Measurements from ENCODE around the gene C16orf74. TPM values are rescaled to one million over a fixed set of nuclear protein-coding genes. Genes with fewer than 3 reads are reported as not detected.

Gene C16orf74
- total RNA-seq, 4 donors from 2014 or later = 1.5 to 6.2 (median 1.7) TPM; not detected in 1

- TF ChIP-seq CTCF (IDR thresholded peaks at IDR 0.05; ENCODE audit: low read depth) = no peak
These were observed 32.5 kb upstream of the C16orf74 start for GRCh38 chr16:85783441-85783840.

- no peak for TF ChIP-seq CTCF (IDR thresholded peaks at IDR 0.05; ENCODE audit: low read depth)
These were observed 31.6 kb upstream of the C16orf74 start for GRCh38 chr16:85782451-85782850.

- TF ChIP-seq CTCF (IDR thresholded peaks at IDR 0.05; ENCODE audit: low read depth) = no peak
These were observed 30.9 kb upstream of the C16orf74 start for GRCh38 chr16:85781695-85782370.

GRCh38 chr16:85781156-85781555 lies 30.3 kb upstream of the C16orf74 start:
- no peak for TF ChIP-seq CTCF (IDR thresholded peaks at IDR 0.05; ENCODE audit: low read depth)

- no peak for TF ChIP-seq CTCF (IDR thresholded peaks at IDR 0.05; ENCODE audit: low read depth)
These were observed 29.4 kb upstream of the C16orf74 start for GRCh38 chr16:85780281-85780680.

- TF ChIP-seq CTCF (IDR thresholded peaks at IDR 0.05; ENCODE audit: low read depth) = no peak
These were observed 28.0 kb upstream of the C16orf74 start for GRCh38 chr16:85778873-85779272.

GRCh38 chr16:85777583-85778310 lies 26.9 kb upstream of the C16orf74 start:
- no peak for TF ChIP-seq CTCF (IDR thresholded peaks at IDR 0.05; ENCODE audit: low read depth)

All from subcutaneous adipose tissue (tissue), 4 donors.